Upper lobe of left lung (tissue), 4 donors: ENCODE measurements around the gene CELSR1.

Experiments used
- POLR2AphosphoS5 ChIP-seq, 2 donors: sonication (generic); formaldehyde crosslinking; IDR thresholded peaks; one replicate each; pipeline ENCODE4 v1.5.1; 2017; ENCODE audit warnings: antibody characterized with exemption in 2 of 2
- TF ChIP-seq, protein P1 (sequence below), 6 experiments: fragments of 450-650 bp in 4 of 6; fragments of 200-600 bp in 2 of 6; sonication (generic) in 2 of 6; IDR thresholded peaks; one replicate each; pipeline ENCODE4 v1.5.1; 2016 to 2019; ENCODE audit warnings: antibody characterized with exemption in 6 of 6

DNA sequence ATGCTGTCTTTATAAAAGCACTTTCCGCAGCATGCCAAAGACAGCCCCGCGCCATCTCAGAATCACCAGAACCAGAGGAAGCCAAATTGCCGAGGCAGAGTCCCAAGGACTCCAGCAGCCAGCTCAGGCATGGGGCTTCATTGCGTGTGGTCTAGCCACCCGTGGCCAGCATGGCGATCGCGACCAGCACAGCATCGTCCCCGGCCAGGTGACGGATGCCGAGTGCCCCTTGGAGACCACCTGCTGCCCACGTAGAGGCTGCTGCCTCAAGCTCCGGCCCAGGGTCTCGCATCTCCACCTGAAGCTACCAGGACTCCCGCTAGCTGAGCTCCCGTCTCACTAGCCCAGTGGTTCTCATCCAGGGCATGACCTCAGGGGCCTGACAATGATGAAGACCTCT is 109.2 kb downstream of the CELSR1 start:
- TF ChIP-seq, protein P1, sequence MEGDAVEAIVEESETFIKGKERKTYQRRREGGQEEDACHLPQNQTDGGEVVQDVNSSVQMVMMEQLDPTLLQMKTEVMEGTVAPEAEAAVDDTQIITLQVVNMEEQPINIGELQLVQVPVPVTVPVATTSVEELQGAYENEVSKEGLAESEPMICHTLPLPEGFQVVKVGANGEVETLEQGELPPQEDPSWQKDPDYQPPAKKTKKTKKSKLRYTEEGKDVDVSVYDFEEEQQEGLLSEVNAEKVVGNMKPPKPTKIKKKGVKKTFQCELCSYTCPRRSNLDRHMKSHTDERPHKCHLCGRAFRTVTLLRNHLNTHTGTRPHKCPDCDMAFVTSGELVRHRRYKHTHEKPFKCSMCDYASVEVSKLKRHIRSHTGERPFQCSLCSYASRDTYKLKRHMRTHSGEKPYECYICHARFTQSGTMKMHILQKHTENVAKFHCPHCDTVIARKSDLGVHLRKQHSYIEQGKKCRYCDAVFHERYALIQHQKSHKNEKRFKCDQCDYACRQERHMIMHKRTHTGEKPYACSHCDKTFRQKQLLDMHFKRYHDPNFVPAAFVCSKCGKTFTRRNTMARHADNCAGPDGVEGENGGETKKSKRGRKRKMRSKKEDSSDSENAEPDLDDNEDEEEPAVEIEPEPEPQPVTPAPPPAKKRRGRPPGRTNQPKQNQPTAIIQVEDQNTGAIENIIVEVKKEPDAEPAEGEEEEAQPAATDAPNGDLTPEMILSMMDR (IDR thresholded peaks at IDR 0.05) = no peak
- TF ChIP-seq POLR2AphosphoS5 (IDR thresholded peaks at IDR 0.05) = no peak
